HT-29 (cell line): ENCODE results near the gene DMBT1. TPM values are rescaled to one million over a fixed set of nuclear protein-coding genes. Genes with fewer than 3 reads are reported as not detected.
A peak's percentile ranks its signal among the peaks of the same experiment; 100 is the strongest.

Experiments
- DNase-seq: peaks from one replicate; pipeline ENCODE4 v3.0.0-alpha.2; 2015; ENCODE audit warnings: low spot score
- total RNA-seq: library from RNA; depleted of rRNA; stranded (reverse); fragments of >200 nt; shearing (Covaris generic); gene quantifications from 2 replicates; pipeline ENCODE4 v1.2.3, GENCODE V29; 2014

DMBT1 gene
- total RNA-seq, 1 experiment from 2014 or later: 0.38 TPM

DNA sequence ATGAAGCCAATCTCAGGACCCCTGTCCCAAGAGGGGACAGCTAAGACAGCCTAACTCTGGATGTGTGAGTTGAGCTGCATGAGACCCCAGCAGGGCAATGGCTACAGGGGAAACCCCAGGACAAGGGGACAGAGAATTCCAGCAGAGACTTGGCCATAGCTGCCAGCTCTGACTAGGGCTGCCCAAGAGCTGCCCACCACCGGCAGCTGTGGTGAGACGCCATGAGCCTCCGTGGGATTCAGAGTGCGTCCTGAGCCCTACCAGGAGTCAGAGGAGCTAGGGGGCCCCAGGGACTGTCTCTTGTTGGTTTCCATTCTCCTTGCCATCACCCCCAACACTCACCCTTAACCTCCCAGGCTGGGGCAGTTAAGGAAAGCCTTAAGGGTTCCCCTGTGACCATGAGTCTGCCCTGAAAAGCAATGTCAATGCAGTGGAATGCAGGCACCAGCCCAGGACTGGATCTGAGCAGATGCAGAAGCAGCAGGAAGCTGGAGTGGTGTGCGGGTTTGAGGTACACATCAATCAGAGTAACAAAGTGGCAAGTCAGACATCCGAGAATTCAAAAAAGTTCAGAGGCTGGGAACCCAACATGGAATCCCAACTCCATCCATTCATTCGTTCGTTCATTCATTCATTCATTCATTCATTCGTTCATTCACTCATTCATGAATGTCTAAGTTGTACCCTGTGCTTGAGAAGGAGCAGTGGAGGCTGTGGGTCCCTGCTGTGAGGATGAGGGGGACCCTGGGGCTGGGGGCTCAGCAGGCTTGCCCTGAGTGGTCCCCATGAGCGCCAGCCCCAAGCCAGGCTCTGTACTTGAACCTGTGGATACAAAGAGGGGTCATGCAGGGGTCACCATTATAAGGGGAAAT lies 86.2 kb downstream of the DMBT1 start:
- no peak for DNase-seq

DNA sequence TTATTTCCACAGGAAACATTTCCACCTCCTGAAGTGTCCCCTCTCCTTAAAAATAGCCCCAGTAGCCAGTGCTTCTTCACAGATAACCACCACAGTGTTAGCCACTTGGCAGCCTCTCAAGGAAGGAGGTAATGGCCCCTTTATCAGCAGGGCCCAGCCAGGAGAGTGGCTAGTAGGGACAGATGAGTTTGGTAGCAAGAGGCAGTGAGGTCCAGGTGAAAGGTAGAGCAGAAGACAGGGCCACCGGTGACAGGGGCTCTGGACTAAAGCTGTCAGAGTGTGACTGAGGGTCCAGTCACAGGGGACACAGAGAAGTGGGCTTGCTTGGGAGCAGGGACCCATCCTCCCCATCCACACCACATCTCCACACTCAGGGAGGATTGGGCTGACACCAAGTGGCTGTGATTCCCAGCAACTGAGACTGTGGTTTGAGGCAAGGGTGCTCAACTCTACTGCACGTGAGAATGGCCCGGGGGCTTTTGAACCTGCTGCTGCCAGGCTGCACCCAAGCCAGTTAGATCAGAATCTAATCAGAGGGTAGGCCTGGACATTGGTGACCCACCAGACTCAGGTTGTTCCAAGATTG lies 86.9 kb downstream of the DMBT1 start:
- DNase-seq: no peak

DNA sequence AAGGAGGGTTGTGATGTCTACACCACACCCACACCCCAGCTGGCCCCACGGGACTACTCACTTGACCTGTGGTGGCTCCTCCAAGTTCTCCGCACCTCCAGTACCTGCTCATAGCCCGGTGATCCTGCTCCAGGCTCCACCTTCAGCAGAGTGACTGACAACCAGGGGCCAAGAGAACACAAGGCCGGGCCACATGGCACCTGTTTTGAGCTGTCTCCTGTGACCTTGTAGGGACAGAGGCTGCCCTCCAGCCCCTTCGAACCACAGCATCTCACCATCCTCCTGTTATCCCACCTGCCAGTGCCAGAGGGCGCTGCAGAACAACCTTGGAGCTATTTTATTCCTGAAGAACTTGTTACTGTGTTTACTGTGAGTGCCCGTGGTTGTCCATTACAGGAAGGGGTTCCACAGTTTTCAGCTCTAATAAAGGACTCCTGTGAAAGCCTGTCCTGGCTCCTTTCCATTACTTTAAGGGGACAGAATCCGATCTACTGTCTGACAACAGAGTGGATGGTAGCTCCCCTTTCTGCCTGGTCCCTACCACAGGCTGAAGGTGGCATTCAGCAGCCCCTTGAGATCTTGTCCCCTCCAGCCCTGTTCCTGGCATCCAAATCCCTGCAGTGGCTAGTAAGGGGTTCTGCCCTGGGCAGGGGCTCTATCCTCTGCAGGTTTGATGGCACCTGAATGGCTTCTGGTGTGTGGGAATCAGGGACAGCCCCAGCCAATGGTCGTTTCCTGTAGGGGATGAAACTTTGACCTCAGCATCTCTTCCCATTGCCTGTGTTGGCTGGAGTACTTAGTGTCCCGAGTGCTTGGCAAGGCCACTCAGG lies 88.3 kb downstream of the DMBT1 start:
- peak; percentile 54 for DNase-seq

DNA sequence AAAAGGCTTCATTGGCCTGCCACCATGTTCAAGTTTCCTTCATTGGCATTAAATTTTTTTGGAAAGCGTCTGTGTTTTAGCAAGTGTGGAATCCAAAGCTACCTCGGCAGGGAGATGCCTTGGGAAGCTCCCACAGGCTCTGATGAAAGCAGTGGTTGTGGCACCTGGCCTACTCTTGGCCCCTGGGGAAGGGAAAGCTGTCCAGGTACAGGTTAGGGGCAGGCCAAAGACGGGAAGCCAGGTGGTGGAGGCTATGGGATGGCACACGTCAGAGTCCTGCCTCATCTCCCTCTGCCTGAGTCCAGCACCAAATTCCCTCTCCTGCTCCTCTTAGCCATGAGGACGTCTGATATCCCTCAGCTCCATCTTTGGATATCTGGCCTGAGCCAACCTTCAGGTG lies 89.3 kb downstream of the DMBT1 start:
- no peak for DNase-seq

DNA sequence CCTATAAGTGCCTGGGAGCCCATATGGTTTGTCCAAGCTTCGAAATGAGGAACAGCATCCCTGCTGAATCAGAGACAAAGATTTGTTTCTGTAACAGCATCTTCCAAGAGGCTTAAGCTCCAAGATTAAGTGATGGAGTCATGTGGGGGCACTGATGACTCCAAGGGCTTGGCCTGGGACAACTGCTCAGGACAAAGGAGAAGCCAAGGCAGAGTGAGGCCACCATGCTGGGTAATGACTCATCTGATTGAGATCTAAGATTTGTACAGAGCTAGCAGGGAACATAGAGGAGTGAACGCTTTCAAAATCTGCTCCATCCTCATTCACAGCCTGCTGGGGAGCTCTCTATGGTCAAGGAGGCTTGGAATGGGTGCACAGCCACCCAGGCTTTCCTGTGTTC lies 89.8 kb downstream of the DMBT1 start:
- DNase-seq: no peak

DNA sequence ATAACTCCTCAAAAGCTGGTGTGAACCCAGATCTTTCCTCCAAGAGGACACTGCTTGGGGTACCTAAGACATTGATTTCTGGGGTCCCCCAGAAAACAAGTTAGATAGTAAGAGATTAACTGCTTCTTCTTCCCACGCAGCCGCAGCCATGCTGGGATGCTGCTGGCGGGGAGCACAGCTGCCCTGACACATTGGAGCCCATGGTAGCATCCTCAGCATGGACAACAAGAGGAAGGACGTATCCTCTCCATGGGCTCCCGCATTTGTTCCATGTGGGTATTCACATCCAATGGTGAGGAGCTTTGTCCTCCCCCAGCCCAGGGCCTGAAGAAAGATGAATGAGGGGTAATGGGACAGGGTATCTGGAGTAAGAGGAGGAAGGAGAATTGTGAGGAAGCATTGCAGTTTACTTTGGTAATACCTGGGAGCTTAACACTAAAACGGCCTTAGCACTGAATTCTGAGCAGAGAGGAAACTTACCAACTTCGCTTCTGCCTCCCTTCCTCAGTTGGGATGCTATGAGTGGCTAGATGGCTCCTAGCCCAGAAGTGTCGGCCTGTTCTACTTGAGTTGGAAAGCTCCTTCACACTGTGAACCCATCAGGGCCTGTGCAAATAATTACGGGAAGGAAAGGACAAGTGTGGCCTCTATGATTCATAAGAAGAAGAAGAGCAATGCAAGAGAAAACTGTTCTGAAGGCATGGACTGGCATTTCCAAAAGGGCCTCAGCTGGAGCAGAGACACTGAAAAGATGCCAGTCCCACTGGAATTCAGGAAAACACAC lies 95.2 kb downstream of the DMBT1 start:
- no peak for DNase-seq

DNA sequence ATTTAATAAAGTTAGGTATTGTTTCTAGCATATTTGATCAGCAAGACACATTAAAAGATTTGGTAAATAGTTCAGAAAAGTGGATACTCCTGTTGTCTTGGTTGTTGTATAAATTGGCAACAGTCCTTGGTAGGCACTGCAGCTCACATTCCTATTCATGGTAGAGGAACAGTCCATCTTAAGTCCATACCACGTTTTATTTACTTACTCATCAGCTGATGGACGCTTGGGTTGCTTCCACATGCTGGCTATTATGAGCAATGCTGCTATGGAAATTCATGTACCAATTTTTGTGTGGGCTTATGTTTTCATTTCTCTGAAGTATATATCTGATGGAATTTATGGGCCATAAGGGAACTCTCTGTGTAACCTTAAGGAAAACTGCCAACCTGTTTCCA lies 95.8 kb downstream of the DMBT1 start:
- DNase-seq: no peak

DNA sequence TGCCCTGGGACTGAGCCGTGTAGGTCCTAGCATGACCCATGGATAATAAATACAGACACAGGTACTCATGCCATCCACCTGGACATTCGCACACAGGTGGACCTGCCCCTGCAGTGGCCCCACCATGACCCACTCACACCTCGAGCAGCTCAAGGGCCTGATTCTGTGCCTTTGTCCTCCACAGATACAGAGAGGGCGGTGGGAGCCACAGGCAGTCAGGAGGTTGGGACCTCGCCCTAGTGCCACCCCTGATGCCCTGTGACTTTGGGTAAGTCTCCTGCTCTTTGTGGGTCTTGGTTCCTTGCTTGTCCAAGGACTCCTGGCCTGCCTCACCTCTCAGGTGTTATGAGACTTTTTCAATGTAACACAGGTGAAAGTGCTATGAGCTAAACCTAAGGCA lies 96.2 kb downstream of the DMBT1 start:
- DNase-seq: no peak

DNA sequence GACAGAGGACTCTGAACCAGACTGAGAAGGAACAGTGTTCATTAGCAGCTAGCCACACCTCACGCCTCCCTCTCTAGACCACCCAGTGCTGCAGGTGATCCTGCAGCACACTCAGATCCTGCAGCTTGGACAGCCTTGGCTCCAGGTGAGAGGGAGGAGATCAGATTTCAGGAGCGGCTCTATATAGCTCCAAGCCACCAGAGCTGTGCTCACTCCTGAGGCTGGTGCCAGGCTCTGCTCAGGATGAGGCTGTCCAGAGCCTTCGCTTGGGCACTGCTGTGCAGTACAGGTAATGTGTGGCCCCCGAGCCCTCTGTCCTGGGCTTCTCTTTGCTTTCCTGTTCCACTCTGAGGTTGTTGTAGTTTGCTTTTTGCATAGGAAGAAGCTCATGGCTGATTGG lies 96.7 kb downstream of the DMBT1 start:
- DNase-seq: no peak

DNA sequence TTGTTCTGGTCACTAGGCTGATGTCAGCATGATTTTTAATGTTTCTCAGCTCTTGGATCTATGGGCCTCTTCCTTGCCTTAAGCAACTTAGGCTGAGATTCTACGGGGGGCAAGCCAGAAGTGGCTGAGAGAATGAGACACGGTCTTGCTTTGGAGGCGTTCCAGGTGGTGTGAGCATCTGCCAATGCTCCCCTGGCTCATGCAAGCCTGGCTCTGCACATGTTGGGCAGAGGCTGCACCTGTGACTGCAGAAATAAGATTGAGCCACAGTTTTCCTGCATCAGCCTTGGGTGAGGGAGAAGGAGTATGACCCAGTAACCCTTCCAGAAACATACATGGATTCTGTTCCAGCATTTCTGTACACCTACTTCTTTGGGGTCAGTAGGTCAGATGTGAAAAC lies 97.2 kb downstream of the DMBT1 start:
- no peak for DNase-seq

DNA sequence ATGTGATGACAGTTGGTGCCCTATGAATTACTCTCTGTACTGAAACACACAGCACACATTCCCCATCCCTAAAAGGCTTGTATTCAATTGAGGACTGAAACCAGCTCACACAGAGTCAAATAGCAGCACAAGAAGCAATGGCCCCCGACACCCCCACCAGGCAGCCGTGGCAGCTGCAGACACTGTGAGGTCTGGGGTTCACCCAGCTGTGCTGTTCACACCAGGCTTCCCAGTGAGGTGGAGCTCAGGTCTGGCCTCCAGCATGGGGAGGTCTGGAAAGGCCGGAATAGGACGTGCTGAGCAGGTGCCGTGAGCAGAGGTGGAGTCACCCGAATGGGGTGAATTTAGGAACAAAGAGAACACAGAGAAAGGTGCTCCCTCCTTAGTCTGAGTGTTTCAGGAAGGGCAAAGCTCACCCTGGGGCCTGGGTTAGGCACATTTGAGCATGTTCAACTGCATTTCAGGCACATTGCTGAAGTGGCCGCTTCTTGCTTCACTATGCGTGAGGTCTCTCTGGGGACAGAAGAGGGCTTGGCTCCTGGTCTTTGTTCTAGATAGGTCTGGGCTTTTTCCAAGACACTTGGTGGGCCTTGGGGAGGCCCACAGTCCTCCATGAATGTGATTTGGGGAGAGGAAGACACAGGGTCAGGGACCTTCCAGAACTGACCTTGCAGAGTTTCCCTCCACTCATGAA lies 97.9 kb downstream of the DMBT1 start:
- no peak for DNase-seq

DNA sequence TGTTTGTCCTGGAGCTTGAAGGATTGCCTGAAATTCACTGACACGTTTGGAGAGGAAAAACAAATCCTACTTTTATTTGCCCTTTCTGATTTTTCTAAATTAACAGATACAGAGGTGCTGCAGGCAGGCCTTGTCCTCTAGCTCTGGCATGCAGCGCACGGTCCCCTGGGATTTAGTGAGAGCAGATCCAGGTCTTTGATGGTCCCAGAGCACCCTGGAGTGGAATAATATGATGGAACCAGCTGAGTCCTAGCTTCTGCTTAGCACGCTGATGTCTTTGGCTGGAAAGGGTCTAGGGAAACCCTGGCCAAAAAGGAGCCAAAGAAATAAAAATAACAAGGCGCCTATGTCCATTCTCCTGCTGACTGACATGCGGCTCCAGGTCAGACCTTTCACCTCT lies 98.6 kb downstream of the DMBT1 start:
- DNase-seq: no peak

DNA sequence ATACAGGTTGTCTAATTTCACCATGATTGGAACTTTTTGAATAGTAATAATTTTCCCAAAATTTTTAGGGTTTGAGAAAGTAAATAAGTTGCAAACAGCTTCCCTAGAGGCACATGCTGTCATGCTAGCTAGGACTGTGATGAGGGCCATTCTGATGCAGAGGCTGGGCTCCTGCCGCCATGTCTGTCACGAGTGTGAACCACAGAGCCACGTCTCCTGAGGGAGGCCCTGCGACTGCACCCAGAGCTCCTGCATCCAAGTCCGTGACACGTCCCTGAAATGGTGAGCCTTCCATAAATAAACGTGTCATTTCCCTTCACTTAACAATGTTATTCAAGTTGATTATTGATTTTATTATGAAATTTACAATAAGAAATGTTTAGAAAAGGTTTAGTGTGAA lies 99.1 kb downstream of the DMBT1 start:
- no peak for DNase-seq

DNA sequence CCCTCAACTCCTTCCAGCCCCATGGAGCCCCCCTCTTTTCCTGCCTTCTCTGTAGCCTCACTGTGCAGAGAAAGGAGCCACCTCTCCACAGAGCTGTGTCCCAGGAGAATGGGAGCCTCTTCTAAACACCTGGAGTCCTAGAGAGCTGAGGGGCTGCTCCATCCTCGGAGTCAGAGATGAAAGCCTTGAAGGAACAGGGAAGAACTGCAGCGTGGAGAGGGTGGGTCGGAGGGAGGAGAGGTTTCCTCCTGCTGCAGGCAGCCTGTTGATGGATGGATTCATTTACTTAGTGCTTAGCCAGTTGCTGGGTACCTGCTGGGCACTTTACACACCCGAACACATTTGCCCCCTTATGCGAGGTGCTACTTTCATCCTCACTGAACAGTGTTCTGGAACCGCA lies 100.1 kb downstream of the DMBT1 start:
- DNase-seq: no peak

DNA sequence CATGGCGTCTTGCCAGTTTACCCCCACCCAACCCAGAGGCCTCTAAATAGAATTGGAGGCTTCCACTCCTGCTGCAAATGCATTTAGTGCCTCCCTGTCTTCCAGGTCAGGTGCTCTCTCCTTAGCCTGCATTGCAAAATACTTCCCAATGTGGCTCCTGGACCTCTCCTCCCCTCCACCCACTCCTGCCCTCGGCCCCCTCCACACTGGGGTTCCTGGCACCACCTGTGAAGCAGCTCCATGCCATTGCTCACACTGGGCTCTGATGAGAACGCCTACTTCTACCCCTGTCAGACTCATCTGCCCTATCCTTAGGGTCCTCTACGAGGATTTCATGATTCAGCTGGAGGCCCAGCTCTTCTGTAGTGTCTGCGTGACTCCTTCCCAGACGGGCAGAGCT lies 101.7 kb downstream of the DMBT1 start:
- no peak for DNase-seq

DNA sequence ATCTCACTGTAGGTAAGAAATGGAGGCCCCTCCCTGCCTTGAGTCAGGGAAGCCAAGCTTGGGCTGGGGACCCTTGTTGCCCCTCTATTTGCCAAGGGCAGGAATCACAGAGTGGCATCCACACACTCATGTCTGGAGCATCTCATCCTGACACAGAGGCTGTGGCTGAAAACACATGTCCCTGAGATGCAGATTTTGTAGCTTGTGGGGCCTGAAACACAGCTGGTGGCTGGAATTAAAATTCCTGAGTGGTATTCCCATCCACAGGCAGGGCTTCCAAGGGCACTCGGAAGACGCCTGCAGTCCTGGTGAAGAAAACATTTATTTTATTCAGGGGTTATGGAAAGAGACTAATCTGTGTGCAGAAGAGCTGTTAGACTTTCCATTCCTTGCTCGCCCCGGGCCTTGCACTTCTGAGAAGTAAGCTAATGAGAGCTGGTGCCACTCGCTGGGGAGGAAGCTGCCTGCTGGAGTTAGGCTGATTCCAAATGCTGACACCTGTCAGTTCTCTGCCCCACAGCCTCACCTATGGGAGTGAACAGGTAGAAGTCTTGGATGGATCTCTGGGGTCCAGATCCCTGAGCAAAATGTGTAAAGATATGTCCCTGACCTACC lies 103.1 kb downstream of the DMBT1 start:
- DNase-seq: no peak

DNA sequence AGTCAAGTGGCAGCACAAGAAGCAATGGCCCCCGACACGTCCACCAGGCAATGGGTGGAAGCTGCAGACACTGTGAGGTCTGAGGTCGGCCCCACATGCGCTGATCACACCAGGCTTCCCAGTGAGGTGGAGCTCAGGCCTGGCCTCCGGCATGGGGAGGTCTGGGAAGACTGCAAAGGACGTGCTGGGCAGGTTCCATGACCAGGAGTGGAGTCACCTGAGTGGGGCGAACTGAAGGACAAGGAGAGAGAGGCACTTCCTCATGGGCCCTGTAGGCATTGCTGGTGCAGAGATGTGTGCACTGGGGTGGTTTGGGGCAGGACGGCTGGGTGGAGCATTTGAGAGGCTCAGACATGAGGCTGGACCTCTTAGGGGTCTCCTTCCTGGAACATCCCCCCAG lies 103.9 kb downstream of the DMBT1 start:
- DNase-seq: no peak

DNA sequence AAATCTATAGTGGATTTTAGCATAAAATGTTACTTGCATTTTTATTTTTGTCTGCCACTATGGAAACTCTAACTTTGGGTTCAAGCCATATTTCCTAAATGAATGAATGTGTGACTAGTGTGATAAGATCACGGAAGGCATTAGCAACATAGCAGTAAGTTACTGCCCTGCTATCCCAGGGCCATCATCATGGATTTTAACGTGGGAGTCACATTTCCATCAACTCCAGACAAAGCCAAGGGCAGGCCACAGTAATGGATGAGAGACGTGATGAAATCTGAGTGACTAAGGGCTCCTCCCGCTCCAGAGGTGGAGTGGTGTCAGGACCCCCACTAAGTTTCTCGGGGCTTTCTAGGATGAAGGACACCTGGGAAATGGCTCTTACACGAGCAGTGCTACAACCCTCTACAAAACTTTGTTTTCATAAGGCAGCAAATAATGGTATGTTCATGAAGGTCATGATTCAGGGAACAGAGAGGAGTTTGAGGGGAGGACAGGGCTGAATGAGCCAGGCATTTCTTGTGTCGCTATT lies 104.8 kb downstream of the DMBT1 start:
- DNase-seq: no peak

DNA sequence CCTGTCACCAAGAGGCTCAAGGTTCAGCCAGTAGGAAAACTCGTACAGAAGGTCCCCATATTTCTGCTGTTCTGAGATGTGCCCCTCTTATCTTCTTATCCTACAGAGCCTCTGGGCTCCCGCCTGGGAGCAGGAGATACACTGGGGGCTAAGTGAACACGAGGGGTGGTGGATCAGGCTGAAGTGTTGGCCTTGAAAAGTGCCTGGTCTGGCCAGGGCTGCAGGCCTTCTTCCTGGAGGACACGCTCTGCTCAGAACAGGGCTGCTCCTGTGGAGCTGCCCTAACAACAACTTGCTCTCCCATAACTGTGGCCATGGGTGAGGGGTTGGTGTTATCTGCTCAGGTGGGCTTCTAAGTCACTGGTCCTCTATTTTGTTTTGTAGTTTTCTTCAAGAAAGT lies 105.4 kb downstream of the DMBT1 start:
- DNase-seq: no peak

DNA sequence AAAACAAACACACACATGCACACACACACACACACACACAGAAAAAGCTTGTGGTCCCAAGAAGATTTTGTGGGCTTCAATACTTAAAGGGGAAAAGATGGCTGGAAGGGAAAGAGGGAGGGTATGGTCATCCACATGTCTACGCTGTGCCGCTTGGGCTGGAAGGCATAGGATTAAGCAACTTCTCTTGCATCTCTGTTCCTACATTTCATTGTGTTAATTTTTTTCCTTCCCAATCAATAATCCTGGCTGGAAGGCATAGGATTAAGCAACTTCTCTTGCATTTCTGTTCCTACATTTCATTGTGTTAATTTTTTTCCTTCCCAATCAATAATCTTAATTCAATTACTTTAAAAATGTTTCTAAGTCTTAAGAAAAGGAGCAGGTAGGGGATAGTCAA lies 108.5 kb downstream of the DMBT1 start:
- DNase-seq: no peak
